ENCODE measurements around the gene JAKMIP1. TPM values are rescaled to one million over a fixed set of nuclear protein-coding genes. Genes with fewer than 3 reads are reported as not detected.

Gene JAKMIP1
- total and polyA plus RNA-seq, 9 donors: 0.33 to 1.00 (median 0.56) TPM; not detected in 1

DNA sequence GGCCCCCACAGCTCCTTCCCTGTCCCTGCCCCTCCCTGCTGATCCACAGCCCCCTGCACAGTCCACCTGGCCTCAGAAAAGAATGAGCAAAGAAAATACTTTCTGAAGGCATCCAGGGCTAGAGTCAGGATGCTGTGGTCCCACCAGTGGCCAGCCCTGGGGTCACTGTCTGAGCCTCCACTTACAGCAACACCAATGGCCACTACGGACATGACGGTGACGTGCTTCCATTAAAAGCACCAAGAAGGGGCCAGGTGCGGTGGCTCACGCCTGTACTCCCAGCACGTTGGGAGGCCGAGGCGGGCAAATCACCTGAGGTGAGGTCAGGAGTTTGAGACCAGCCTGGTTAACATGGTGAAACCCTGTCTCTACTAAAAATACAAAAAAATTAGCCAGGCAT lies 4.0 kb downstream of the JAKMIP1 start:
- no peaks in the 10 kb centered on the region for H3K27me3 ChIP-seq
- H3K9me3 ChIP-seq: no peaks in the 10 kb centered on the region
- intact Hi-C loops (cut with DNase I): no loop called here
- no peak overlapping the region for H3K27ac ChIP-seq
- no peaks in the 10 kb centered on the region for H3K4me1 ChIP-seq (ENCODE audit: insufficient read depth)
- 79 to 95% (median 87%) methylated on average over 8 of the region's 8 CpGs for WGBS, 3 donors
- H3K4me3 ChIP-seq: no peak overlapping the region
- no peaks in the 10 kb centered on the region for H3K36me3 ChIP-seq
- TF ChIP-seq POLR2A (IDR thresholded peaks at IDR 0.05) (no peak), EP300 (IDR thresholded peaks at IDR 0.05) (no peak)
- no peak for DNase-seq

DNA sequence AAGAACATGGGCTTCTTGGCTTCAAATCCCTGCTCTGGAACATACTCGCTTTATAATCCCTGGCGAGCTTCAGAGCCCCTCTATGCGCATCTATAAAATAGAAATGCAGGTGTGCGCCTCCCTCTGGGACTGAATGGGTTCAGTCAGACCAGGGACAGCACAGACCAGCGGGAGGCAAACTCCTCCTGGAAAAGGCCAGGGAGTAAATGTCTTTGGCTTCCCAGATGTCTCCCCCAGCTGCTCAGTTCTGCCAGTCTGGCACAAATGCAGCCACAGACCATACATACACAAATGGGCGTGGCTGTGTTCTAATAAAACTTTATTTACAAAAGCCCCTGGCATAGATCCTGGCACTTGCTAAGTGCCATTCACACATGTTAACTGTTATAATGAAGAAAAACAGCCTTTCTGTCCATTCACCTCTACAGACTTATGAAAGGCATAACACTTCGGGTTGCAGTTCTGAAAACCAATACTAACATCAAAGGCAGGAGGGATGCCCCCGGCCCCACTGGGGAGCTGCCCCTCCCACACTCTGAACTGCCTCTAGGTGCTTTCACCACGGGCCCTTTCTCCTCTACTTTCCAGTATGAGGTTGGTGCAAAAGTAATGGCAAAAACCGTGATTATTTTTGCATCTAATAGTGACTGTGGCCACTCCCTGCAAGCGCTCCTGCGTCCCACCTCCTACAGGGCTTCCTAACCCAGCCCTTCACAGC lies 4.6 kb downstream of the JAKMIP1 start:
- no peaks in the 10 kb centered on the region for H3K27me3 ChIP-seq
- TF ChIP-seq POLR2A (IDR thresholded peaks at IDR 0.05): no peak
- no peak for TF ChIP-seq EP300 (IDR thresholded peaks at IDR 0.05)
- TF ChIP-seq, protein P1, sequence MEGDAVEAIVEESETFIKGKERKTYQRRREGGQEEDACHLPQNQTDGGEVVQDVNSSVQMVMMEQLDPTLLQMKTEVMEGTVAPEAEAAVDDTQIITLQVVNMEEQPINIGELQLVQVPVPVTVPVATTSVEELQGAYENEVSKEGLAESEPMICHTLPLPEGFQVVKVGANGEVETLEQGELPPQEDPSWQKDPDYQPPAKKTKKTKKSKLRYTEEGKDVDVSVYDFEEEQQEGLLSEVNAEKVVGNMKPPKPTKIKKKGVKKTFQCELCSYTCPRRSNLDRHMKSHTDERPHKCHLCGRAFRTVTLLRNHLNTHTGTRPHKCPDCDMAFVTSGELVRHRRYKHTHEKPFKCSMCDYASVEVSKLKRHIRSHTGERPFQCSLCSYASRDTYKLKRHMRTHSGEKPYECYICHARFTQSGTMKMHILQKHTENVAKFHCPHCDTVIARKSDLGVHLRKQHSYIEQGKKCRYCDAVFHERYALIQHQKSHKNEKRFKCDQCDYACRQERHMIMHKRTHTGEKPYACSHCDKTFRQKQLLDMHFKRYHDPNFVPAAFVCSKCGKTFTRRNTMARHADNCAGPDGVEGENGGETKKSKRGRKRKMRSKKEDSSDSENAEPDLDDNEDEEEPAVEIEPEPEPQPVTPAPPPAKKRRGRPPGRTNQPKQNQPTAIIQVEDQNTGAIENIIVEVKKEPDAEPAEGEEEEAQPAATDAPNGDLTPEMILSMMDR (IDR thresholded peaks at IDR 0.05): no peak
- H3K36me3 ChIP-seq: no peaks in the 10 kb centered on the region
- intact Hi-C loops (cut with DNase I): no loop called here
- no peaks in the 10 kb centered on the region for H3K9me3 ChIP-seq
- no peak overlapping the region for H3K27ac ChIP-seq
- H3K4me3 ChIP-seq: no peak overlapping the region
- H3K4me1 ChIP-seq (ENCODE audit: insufficient read depth): no peaks in the 10 kb centered on the region
- WGBS, 3 donors: 67 to 78% (median 73%) methylated on average over 12 of the region's 12 CpGs
- no peak for DNase-seq

DNA sequence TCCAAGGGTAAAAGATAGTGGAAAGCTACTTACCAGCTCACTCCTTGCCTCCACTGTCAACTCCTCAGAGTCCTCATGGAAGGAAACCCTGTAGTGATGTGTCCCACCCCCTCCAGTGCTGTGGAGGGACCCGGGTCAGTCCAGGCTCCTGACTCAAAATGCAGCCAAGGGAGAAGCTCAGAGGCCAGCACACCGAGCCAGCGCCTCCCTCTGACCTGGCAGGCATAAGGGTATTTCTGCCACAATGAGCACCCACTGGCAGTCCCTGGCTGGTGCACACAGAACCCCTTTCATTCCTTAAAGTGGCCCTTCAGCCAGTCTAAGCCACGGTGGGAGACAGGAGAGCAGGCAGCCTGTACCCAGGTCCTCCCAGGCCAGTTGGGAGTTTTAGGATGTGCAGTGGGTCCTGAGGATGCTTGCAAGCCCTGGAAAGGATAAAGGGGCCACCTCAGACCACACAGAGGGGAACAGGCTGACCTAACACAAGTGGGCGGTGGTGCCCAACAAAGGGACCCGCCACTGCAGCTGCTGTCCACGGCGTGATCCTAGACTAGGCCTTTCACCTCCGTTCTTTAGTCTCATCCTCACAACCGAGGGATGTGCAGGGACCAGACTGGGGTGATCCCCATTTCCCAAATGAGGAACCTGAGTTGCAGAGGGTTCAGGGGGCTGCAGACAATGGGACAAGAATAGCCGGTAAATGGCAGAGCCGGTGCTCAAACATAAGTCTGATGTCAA lies 5.7 kb downstream of the JAKMIP1 start:
- Histone ChIP-seq H3K27me3 (no peaks in the 10 kb centered on the region), H3K4me3 (no peak overlapping the region), H3K4me1 (ENCODE audit: insufficient read depth) (no peaks in the 10 kb centered on the region), H3K36me3 (no peaks in the 10 kb centered on the region), H3K27ac (no peak overlapping the region), H3K9me3 (no peaks in the 10 kb centered on the region)
- no peak for DNase-seq
- 84 to 86% (median 85%) methylated on average over 12 of the region's 12 CpGs for WGBS, 3 donors
- TF ChIP-seq, protein P1 (IDR thresholded peaks at IDR 0.05): no peak
- no peak for TF ChIP-seq POLR2A (IDR thresholded peaks at IDR 0.05)
- TF ChIP-seq EP300 (IDR thresholded peaks at IDR 0.05): no peak
- intact Hi-C loops (cut with DNase I): no loop called here

DNA sequence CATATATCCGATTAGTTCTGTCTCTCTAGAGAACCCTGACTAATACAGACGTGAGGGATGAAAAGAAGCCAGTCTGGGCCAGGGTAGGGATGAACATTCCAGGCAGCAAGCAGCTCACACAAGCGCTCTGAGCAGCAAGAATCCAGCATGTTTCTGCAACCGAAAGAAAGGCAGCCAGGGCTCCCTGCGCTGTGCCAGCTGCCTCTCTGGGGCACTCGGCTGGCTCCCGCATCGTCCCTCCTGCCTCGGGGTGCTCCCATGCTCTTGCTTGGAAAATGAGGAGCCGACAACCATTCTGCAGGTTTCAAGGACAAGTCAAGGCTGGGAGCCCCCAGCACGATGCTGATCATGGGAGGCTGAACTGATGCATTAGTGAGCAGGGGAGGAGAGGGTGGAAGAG lies 7.0 kb downstream of the JAKMIP1 start:
- Histone ChIP-seq H3K27ac (no peak overlapping the region), H3K9me3 (no peaks in the 10 kb centered on the region), H3K36me3 (no peaks in the 10 kb centered on the region), H3K4me1 (ENCODE audit: insufficient read depth) (no peaks in the 10 kb centered on the region), H3K27me3 (no peaks in the 10 kb centered on the region), H3K4me3 (no peak overlapping the region)
- WGBS, 3 donors: 70 to 80% (median 79%) methylated on average over 11 of the region's 11 CpGs
- DNase-seq: no peak
- TF ChIP-seq, protein P1 (IDR thresholded peaks at IDR 0.05): no peak
- TF ChIP-seq EP300 (IDR thresholded peaks at IDR 0.05) (no peak), POLR2A (IDR thresholded peaks at IDR 0.05) (no peak)
- intact Hi-C loops (cut with DNase I): no loop called here

DNA sequence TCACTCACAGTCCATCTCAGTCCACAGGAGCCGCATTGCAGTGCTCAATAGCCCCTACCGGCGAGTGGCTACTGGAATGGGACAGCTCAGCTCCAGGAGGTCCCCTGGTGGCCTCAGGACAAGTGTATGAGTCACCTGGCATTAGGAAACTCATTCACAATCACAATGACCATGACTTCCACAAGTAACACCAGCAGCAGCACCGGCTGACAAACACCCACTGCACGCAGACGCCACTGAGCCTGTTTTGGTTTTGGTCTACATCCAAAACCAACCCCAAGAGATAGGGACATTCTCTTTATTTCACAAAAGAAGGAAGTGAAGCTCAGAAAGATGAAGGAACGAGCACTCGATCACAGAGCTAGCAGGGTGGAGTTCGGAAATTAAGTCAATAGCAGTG lies 8.1 kb downstream of the JAKMIP1 start:
- no peak for DNase-seq
- intact Hi-C loops (cut with DNase I): no loop called here
- H3K27me3 ChIP-seq: no peaks in the 10 kb centered on the region
- no peaks in the 10 kb centered on the region for H3K36me3 ChIP-seq
- H3K4me1 ChIP-seq (ENCODE audit: insufficient read depth): no peaks in the 10 kb centered on the region
- no peak overlapping the region for H3K4me3 ChIP-seq
- H3K27ac ChIP-seq: no peak overlapping the region
- WGBS, 3 donors: 83 to 89% (median 87%) methylated on average over 9 of the region's 9 CpGs
- no peaks in the 10 kb centered on the region for H3K9me3 ChIP-seq
- TF ChIP-seq, protein P1 (IDR thresholded peaks at IDR 0.05): no peak
- no peak for TF ChIP-seq EP300 (IDR thresholded peaks at IDR 0.05)
- TF ChIP-seq POLR2A (IDR thresholded peaks at IDR 0.05): no peak
